HCT116 (cell line): Measurements from ENCODE around the gene SPRYD7. TPM values are rescaled to one million over a fixed set of nuclear protein-coding genes. Genes with fewer than 3 reads are reported as not detected.

Experiments
- ATAC-seq: fragments of 200-7000 bp; cut with Tn5 transposase; 2 replicates; pipeline ENCODE4 v1.9.1; 2020; ENCODE audit warnings: mild to moderate bottlenecking, moderate library complexity
- BruUV-seq: library from RNA; stranded (reverse); fragments of 400-500 nt; replicated peaks from 2 replicates; lab custom pipeline; 2021; lab: Mats Ljungman, UMichigan
- CTCF ChIA-PET: fragments of 300-600 bp; sonication (Branson Sonifier 250); formaldehyde crosslinking; loops from one replicate; lab custom pipeline; 2021; ENCODE audit warnings: antibody characterized with exemption; lab: Charles Lee
- POLR2A ChIA-PET: fragments of 300-600, 350-600 bp; sonication (Branson Sonifier 250); formaldehyde crosslinking; loops from one replicate; lab custom pipeline; 2021; ENCODE audit warnings: antibody characterized with exemption; lab: Charles Lee
- RAD21 ChIA-PET, 2 experiments: fragments of 300-600 bp; sonication (Branson Sonifier 250); formaldehyde crosslinking; loops; one replicate each; lab custom pipeline; 2023; ENCODE audit warnings: low total read pairs in 2 of 2; ENCODE audit not compliant: uncharacterized antibody in 2 of 2, unreplicated experiment in 2 of 2, low non-redundant PET in 1 of 2; lab: Charles Lee
- DNase-seq: peaks from one replicate; pipeline ENCODE4 v3.0.0-alpha.2; 2010; ENCODE audit warnings: low read depth, low spot score
- H2AFZ ChIP-seq: fragments of 200-600 bp; shearing (Covaris generic), sonication (generic); 2 replicates; pipeline ENCODE4 v1.6.1; 2017; ENCODE audit warnings: low read depth, mixed run types, mixed read lengths, antibody characterized with exemption, low read length; ENCODE audit not compliant: poor library complexity, severe bottlenecking
- H3K27ac ChIP-seq: 2 replicates; pipeline ENCODE4 v1.5.1; 2012; ENCODE audit warnings: low read depth, low read length
- H3K27me3 ChIP-seq: fragments of 200-600 bp; sonication (generic); 2 replicates; pipeline ENCODE4 v1.6.1; 2016; ENCODE audit warnings: mixed run types, low read length, mixed read lengths; ENCODE audit not compliant: insufficient read depth
- H3K36me3 ChIP-seq, 2 experiments: fragments of 200-500 bp in 1 of 2; fragments of 200-600 bp in 1 of 2; sonication (Bioruptor generic) in 1 of 2; sonication (generic) in 1 of 2; 2 replicates each; pipeline versions ENCODE4 v1.5.1 to v1.6.1; 2014 to 2016; ENCODE audit warnings: low read length in 2 of 2, inconsistent platforms in 1 of 2, mixed read lengths in 1 of 2, mixed run types in 1 of 2; ENCODE audit not compliant: insufficient read depth in 2 of 2, control insufficient read depth in 1 of 2
- H3K4me1 ChIP-seq, 2 experiments: fragments of 200-600 bp in 1 of 2; sonication (generic) in 1 of 2; 2 replicates each; pipeline versions ENCODE4 v1.5.1 to v1.6.1; 2012 to 2017; ENCODE audit warnings: low read length in 2 of 2, inconsistent platforms in 1 of 2, mild to moderate bottlenecking in 1 of 2, mixed read lengths in 1 of 2, mixed run types in 1 of 2, moderate library complexity in 1 of 2; ENCODE audit not compliant: insufficient read depth in 2 of 2, control insufficient read depth in 1 of 2
- H3K4me2 ChIP-seq: fragments of 200-600 bp; sonication (generic); 2 replicates; pipeline ENCODE4 v1.6.1; 2017; ENCODE audit warnings: mixed run types, low read length, mixed read lengths
- H3K4me3 ChIP-seq, 2 experiments: fragments of 200-600 bp in 1 of 2; sonication (generic) in 1 of 2; replicated peaks in 1 of 2; 2 replicates each; pipeline ENCODE4 v1.5.1; 2011 to 2016; ENCODE audit warnings: low read length in 2 of 2, control low read depth in 1 of 2, low read depth in 1 of 2, mild to moderate bottlenecking in 1 of 2, mixed read lengths in 1 of 2, mixed run types in 1 of 2
- H3K79me2 ChIP-seq: fragments of 200-600 bp; sonication (generic); 2 replicates; pipeline ENCODE4 v1.6.1; 2017; ENCODE audit warnings: mild to moderate bottlenecking, mixed run types, low read length, moderate library complexity, mixed read lengths; ENCODE audit not compliant: insufficient read depth
- H3K9ac ChIP-seq: fragments of 200-600 bp; sonication (generic); 2 replicates; pipeline ENCODE4 v1.6.1; 2016; ENCODE audit warnings: low read length, mixed read lengths
- H3K9me2 ChIP-seq: fragments of 200-600 bp; sonication (generic), shearing (Covaris generic); 2 replicates; pipeline ENCODE4 v1.6.1; 2017; ENCODE audit warnings: mixed run types, mild to moderate bottlenecking, moderate library complexity; ENCODE audit not compliant: insufficient read depth
- H3K9me3 ChIP-seq, 2 experiments: fragments of 200-500 bp in 1 of 2; fragments of 200-600 bp in 1 of 2; sonication (Bioruptor generic) in 1 of 2; sonication (generic) in 1 of 2; 2 replicates each; pipeline ENCODE4 v1.6.1; 2014 to 2017; ENCODE audit warnings: low read length in 2 of 2, mixed read lengths in 2 of 2, inconsistent platforms in 1 of 2, low read depth in 1 of 2, mild to moderate bottlenecking in 1 of 2, mixed run types in 1 of 2, moderate library complexity in 1 of 2; ENCODE audit not compliant: control insufficient read depth in 1 of 2, insufficient read depth in 1 of 2
- H4K20me1 ChIP-seq: fragments of 200-600 bp; sonication (generic), shearing (Covaris generic); 2 replicates; pipeline ENCODE4 v1.6.1; 2017; ENCODE audit warnings: mixed run types, mild to moderate bottlenecking, moderate library complexity; ENCODE audit not compliant: insufficient read depth
- ATF3 ChIP-seq: IDR thresholded peaks from 2 replicates; pipeline ENCODE4 v1.6.1; 2012
- EGR1 ChIP-seq: IDR thresholded peaks from 2 replicates; pipeline ENCODE4 v1.6.1; 2012; ENCODE audit warnings: low read depth
- ELF1 ChIP-seq: IDR thresholded peaks from 2 replicates; pipeline ENCODE4 v1.6.1; 2012; ENCODE audit warnings: low read depth, borderline replicate concordance
- EZH2 ChIP-seq: fragments of 200-600 bp; sonication (generic); IDR thresholded peaks from 2 replicates; pipeline ENCODE4 v1.6.1; 2017; ENCODE audit warnings: antibody characterized with exemption, mixed run types
- EZH2phosphoT487 ChIP-seq: fragments of 200-600 bp; IDR thresholded peaks from 2 replicates; pipeline ENCODE4 v1.6.1; 2018; ENCODE audit warnings: antibody characterized with exemption, borderline replicate concordance
- MAX ChIP-seq: IDR thresholded peaks from 2 replicates; pipeline ENCODE4 v1.6.1; 2012
- intact Hi-C: fragments of 100-400 bp; cut with micrococcal nuclease; formaldehyde crosslinking; loops from 2 replicates; pipeline ENCODE4 v1.10.0; 2022
- total RNA-seq: library from RNA; stranded (reverse); gene quantifications from one replicate; pipeline ENCODE4 v1.2.1, GENCODE V29; 2021; ENCODE audit not compliant: unreplicated experiment
- TF ChIP-seq, protein P1 (sequence below): IDR thresholded peaks from 2 replicates; pipeline ENCODE4 v1.6.1; 2012; ENCODE audit warnings: low read depth

SPRYD7 gene
- total RNA-seq, 1 experiment from 2014 or later, result 11.3 TPM

DNA sequence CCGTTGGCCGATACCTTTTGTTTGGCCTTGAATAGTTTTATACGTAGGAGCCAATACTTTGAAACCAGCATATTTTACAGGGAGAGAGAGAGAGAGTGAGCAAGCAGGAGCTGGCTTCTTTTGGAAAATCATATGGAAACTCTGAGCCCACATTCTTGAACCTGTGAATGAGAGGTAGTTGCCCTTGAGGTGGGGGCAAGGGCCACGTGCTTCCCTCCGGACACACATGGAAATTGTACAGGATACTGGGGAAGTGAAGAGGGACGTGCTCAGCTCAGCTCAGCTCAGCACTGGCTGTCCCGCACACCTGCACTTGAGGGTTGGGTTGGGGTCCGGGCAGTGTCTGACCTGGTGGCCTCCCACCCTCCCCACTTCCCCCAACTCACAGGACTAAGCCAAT is 68.3 kb downstream of the SPRYD7 start:
- Histone ChIP-seq H4K20me1 (no peaks in the 10 kb centered on the region), H3K9me2 (no peaks in the 10 kb centered on the region), H3K4me1 (no peaks in the 10 kb centered on the region), H3K4me2 (no peak overlapping the region), H3K9me3 (no peaks in the 10 kb centered on the region), H3K9ac (no peak overlapping the region), H3K79me2 (no peaks in the 10 kb centered on the region), H3K4me3 (no peak overlapping the region), H3K27me3 (no peaks in the 10 kb centered on the region), H3K36me3 (no peaks in the 10 kb centered on the region), H3K27ac (no peak overlapping the region), H2AFZ (no peak overlapping the region)
- TF ChIP-seq ELF1 (no peak), EZH2phosphoT487 (no peak), EZH2 (no peak), ATF3 (no peak), MAX (no peak), EGR1 (no peak)
- TF ChIP-seq, protein P1, sequence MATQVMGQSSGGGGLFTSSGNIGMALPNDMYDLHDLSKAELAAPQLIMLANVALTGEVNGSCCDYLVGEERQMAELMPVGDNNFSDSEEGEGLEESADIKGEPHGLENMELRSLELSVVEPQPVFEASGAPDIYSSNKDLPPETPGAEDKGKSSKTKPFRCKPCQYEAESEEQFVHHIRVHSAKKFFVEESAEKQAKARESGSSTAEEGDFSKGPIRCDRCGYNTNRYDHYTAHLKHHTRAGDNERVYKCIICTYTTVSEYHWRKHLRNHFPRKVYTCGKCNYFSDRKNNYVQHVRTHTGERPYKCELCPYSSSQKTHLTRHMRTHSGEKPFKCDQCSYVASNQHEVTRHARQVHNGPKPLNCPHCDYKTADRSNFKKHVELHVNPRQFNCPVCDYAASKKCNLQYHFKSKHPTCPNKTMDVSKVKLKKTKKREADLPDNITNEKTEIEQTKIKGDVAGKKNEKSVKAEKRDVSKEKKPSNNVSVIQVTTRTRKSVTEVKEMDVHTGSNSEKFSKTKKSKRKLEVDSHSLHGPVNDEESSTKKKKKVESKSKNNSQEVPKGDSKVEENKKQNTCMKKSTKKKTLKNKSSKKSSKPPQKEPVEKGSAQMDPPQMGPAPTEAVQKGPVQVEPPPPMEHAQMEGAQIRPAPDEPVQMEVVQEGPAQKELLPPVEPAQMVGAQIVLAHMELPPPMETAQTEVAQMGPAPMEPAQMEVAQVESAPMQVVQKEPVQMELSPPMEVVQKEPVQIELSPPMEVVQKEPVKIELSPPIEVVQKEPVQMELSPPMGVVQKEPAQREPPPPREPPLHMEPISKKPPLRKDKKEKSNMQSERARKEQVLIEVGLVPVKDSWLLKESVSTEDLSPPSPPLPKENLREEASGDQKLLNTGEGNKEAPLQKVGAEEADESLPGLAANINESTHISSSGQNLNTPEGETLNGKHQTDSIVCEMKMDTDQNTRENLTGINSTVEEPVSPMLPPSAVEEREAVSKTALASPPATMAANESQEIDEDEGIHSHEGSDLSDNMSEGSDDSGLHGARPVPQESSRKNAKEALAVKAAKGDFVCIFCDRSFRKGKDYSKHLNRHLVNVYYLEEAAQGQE, result no peak
- no TSS peak for BruUV-seq
- ChIA-PET POLR2A (no interaction called here), RAD21 (no interaction called here), CTCF (no interaction called here)
- intact Hi-C loops, result no loop called here
- ATAC-seq, result no peak
- DNase-seq, result no peak
